HepG2 (cell line): ENCODE data around the gene EYA2. TPM values are rescaled to one million over a fixed set of nuclear protein-coding genes. Genes with fewer than 3 reads are reported as not detected.

ENCODE experiments used
- ISL2 ChIP-seq: sonication (generic); formaldehyde crosslinking; IDR thresholded peaks from 2 replicates; pipeline ENCODE4 v1.5.0; 2020; ENCODE audit warnings: missing genetic modification reagents
- PCBP2 ChIP-seq: fragments of 200-400 bp; formaldehyde crosslinking; optimal IDR thresholded peaks from 2 replicates; pipeline ENCODE3; 2018; ENCODE audit warnings: low read length, low read depth; ENCODE audit not compliant: poor library complexity, severe bottlenecking
- PRDM4 ChIP-seq: sonication (generic); formaldehyde crosslinking; IDR thresholded peaks from 2 replicates; pipeline ENCODE4 v1.9.0; 2021; ENCODE audit warnings: missing genetic modification reagents, borderline replicate concordance
- ZNF260 ChIP-seq: sonication (generic); formaldehyde crosslinking; IDR thresholded peaks from 2 replicates; pipeline ENCODE4 v1.4.0; 2020; ENCODE audit warnings: missing genetic modification reagents, low read depth, mild to moderate bottlenecking, borderline replicate concordance
- ZNF451 ChIP-seq: sonication (generic); formaldehyde crosslinking; IDR thresholded peaks from 2 replicates; pipeline ENCODE4 v1.5.0; 2020; ENCODE audit warnings: mild to moderate bottlenecking, missing genetic modification reagents
- ZNF512B ChIP-seq: sonication (generic); formaldehyde crosslinking; IDR thresholded peaks from 2 replicates; pipeline ENCODE4 v1.5.1; 2020; ENCODE audit warnings: missing genetic modification reagents, mild to moderate bottlenecking, borderline replicate concordance
- ZNF547 ChIP-seq: sonication (generic); formaldehyde crosslinking; IDR thresholded peaks from 2 replicates; pipeline ENCODE4 v1.5.1; 2020; ENCODE audit warnings: mild to moderate bottlenecking, missing genetic modification reagents
- ZNF615 ChIP-seq: sonication (generic); formaldehyde crosslinking; IDR thresholded peaks from 2 replicates; pipeline ENCODE4 v1.5.0; 2020; ENCODE audit warnings: mild to moderate bottlenecking, missing genetic modification reagents, borderline replicate concordance
- ZNF770 ChIP-seq: sonication (generic); formaldehyde crosslinking; IDR thresholded peaks from 2 replicates; pipeline ENCODE4 v1.5.0; 2020; ENCODE audit warnings: mild to moderate bottlenecking, missing genetic modification reagents
- polyA plus RNA-seq, 8 experiments: library from polyadenylated mRNA; depleted of rRNA in 3 of 8; stranded (reverse) in 7 of 8; unstranded in 1 of 8; fragments of >200 nt; fragmentation: Illumina TruSeq in 4 of 8; extraction: Trizol in 4 of 8; gene quantifications; 2 replicates each; pipeline versions ENCODE4 v1.2.1 to v1.2.3, GENCODE V29; 2011 to 2016; ENCODE audit warnings: low read depth in 4 of 8, missing spikeins in 1 of 8, mixed read lengths in 1 of 8; ENCODE audit not compliant: insufficient read depth in 1 of 8
- total RNA-seq, 5 experiments: library from RNA; depleted of rRNA; stranded (reverse); fragments of >200 nt; fragmentation: Illumina TruSeq; extraction: Trizol; gene quantifications; 2 replicates each; pipeline ENCODE4 v1.2.3, GENCODE V29; 2016; ENCODE audit warnings: low read depth in 1 of 5
- TF ChIP-seq, protein P1 (sequence below): sonication (generic); formaldehyde crosslinking; IDR thresholded peaks from 2 replicates; pipeline ENCODE4 v1.4.0; 2020; ENCODE audit warnings: missing genetic modification reagents
- TF ChIP-seq, protein P2 (sequence below): IDR thresholded peaks from 2 replicates; pipeline ENCODE4 v1.6.1; 2016

EYA2 gene
- total and polyA plus RNA-seq, 2 of the 13 experiments (the other 11 are each of a cell fraction or from before 2014, with no cell fraction given): not detected

DNA sequence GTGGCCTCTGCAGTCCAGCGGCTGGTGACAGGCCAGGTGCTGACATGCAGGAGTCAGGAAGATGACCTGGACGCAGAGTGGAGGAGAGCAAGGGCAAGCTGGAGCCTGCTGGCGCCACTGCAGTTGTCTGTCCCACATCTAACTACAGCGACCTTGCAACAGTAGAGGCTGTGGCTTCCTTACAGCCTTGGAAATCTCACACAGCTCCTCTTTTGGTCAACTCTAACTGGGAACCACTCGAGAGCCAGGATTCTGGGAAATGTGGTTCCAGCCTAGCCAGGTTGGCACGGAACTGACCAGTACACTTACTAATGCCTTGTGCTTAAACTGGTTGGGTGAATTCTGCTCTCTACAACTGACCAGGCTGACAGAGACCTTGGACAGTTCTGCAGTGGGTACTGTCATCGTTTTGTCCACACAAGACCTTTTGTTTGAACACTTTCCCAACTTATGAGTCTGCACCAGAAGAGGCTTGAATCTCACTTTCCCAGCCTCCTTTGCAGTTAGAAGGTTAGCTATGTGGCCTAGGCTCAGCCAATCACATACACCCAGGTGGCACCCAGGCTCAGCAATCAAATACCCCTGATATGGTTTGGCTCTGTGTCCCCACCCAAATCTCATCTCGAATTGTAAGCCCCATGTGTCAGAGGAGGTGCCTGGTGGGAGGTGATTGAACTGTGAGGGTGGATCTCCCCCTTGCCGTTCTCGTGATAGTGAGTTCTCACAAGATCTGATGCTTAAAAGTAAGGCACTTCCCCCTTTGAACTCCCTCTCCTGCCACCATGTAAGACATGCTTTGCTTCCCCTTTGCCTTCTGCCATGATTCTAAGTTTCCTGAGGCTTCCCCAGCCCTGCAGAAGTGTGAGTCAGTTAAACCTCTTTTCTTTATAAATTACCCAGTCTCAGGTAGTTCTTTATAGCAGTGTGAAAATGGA, 308.4 kb downstream of the EYA2 start (continued):
- TF ChIP-seq ZNF512B (0 out of 2 replicates have a peak, but pooled peaks have one; percentile 30), ZNF260 (CRISPR knock-in tag) (no peak), ZNF770 (CRISPR knock-in tag) (peak; percentile 52; the same call in 1 of the 2 replicates), PCBP2 (no peak), ZNF451 (peak; percentile 53; the same call in 1 of the 2 replicates), ZNF547 (peak; percentile 67; the same call in 1 of the 2 replicates), PRDM4 (no peak), ZNF615 (CRISPR knock-in tag) (no peak), ISL2 (no peak; the same call in 1 of the 2 replicates)
- TF ChIP-seq, protein P1, sequence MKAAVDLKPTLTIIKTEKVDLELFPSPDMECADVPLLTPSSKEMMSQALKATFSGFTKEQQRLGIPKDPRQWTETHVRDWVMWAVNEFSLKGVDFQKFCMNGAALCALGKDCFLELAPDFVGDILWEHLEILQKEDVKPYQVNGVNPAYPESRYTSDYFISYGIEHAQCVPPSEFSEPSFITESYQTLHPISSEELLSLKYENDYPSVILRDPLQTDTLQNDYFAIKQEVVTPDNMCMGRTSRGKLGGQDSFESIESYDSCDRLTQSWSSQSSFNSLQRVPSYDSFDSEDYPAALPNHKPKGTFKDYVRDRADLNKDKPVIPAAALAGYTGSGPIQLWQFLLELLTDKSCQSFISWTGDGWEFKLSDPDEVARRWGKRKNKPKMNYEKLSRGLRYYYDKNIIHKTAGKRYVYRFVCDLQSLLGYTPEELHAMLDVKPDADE (CRISPR knock-in tag): no peak
- TF ChIP-seq, protein P2, sequence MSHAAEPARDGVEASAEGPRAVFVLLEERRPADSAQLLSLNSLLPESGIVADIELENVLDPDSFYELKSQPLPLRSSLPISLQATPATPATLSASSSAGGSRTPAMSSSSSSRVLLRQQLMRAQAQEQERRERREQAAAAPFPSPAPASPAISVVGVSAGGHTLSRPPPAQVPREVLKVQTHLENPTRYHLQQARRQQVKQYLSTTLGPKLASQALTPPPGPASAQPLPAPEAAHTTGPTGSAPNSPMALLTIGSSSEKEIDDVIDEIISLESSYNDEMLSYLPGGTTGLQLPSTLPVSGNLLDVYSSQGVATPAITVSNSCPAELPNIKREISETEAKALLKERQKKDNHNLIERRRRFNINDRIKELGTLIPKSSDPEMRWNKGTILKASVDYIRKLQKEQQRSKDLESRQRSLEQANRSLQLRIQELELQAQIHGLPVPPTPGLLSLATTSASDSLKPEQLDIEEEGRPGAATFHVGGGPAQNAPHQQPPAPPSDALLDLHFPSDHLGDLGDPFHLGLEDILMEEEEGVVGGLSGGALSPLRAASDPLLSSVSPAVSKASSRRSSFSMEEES (CRISPR knock-in tag): peak; percentile 54; the same call in 1 of the 2 replicates
